HEK293 (cell line): ENCODE data around the gene CHCHD6.

Experiments used
- CTCF ChIA-PET: fragments of 350-600 bp; formaldehyde crosslinking; extraction: SDS; loops from one replicate; lab custom pipeline; 2021; ENCODE audit warnings: antibody characterized with exemption; lab: Yijun Ruan, JAX
- POLR2A ChIA-PET: fragments of 300-600 bp; formaldehyde crosslinking; extraction: SDS; loops from one replicate; lab custom pipeline; 2020; ENCODE audit warnings: antibody characterized with exemption, inconsistent platforms; lab: Yijun Ruan, JAX
- H3K27ac ChIP-seq: fragments of 200-500 bp; sonication (Bioruptor generic); 2 replicates; pipeline ENCODE4 v1.5.1; 2014; ENCODE audit warnings: low read depth, low read length, control low read depth, inconsistent platforms; ENCODE audit errors: extremely low read depth
- H3K36me3 ChIP-seq, 2 experiments: fragments of 200-500 bp in 1 of 2; sonication (Bioruptor generic) in 1 of 2; 1 replicate in 1 of 2; 2 replicates in 1 of 2; pipeline ENCODE4 v1.5.1; 2014 to 2017; ENCODE audit warnings: inconsistent platforms in 2 of 2, low read length in 2 of 2; ENCODE audit not compliant: control insufficient read depth in 2 of 2, insufficient read depth in 1 of 2
- H3K4me1 ChIP-seq: fragments of 200-500 bp; sonication (Bioruptor generic); 2 replicates; pipeline ENCODE4 v1.5.1; 2014; ENCODE audit warnings: mild to moderate bottlenecking, low read length, inconsistent platforms; ENCODE audit not compliant: control insufficient read depth, insufficient read depth
- H3K4me3 ChIP-seq: 2 replicates; pipeline ENCODE4 v1.5.1; 2011; ENCODE audit warnings: low read depth, mild to moderate bottlenecking, control low read depth, low read length, moderate library complexity
- H3K9me3 ChIP-seq: fragments of 200-500 bp; sonication (Bioruptor generic); 2 replicates; pipeline ENCODE4 v1.5.1; 2014; ENCODE audit warnings: low read depth, low read length, inconsistent platforms; ENCODE audit not compliant: control insufficient read depth, insufficient read depth
- RBAK ChIP-seq: fragments of 450-650 bp; formaldehyde crosslinking; IDR thresholded peaks from 2 replicates; pipeline ENCODE4 v1.5.1; 2016; ENCODE audit warnings: missing biosample characterization, missing genetic modification characterization
- REPIN1 ChIP-seq: fragments of 450-650 bp; formaldehyde crosslinking; IDR thresholded peaks from 2 replicates; pipeline ENCODE4 v1.5.1; 2017; ENCODE audit warnings: missing biosample characterization, missing genetic modification characterization, low read depth
- ZNF404 ChIP-seq: fragments of 450-650 bp; formaldehyde crosslinking; IDR thresholded peaks from 2 replicates; pipeline ENCODE4 v1.5.1; 2017; ENCODE audit warnings: missing biosample characterization, missing genetic modification characterization
- ZNF561 ChIP-seq: fragments of 450-650 bp; IDR thresholded peaks from 2 replicates; pipeline ENCODE4 v1.5.1; 2018; ENCODE audit warnings: missing biosample characterization, missing genetic modification characterization, borderline replicate concordance
- ZNF623 ChIP-seq: fragments of 450-650 bp; formaldehyde crosslinking; IDR thresholded peaks from 2 replicates; pipeline ENCODE4 v1.5.1; 2016; ENCODE audit warnings: missing biosample characterization, missing genetic modification characterization
- ZNF624 ChIP-seq: fragments of 450-650 bp; formaldehyde crosslinking; IDR thresholded peaks from 2 replicates; pipeline ENCODE4 v1.5.1; 2017; ENCODE audit warnings: missing biosample characterization, missing genetic modification characterization
- ZNF670 ChIP-seq: fragments of 450-650 bp; formaldehyde crosslinking; IDR thresholded peaks from 2 replicates; pipeline ENCODE4 v1.5.1; 2016; ENCODE audit warnings: missing biosample characterization, missing genetic modification characterization, low read depth
- ZNF701 ChIP-seq: fragments of 450-650 bp; formaldehyde crosslinking; IDR thresholded peaks from 2 replicates; pipeline ENCODE4 v1.5.1; 2016; ENCODE audit warnings: missing biosample characterization, missing genetic modification characterization
- ZNF791 ChIP-seq: fragments of 450-650 bp; formaldehyde crosslinking; IDR thresholded peaks from 2 replicates; pipeline ENCODE4 v1.5.1; 2016; ENCODE audit warnings: missing biosample characterization, missing genetic modification characterization
- ZSCAN16 ChIP-seq: fragments of 450-650 bp; formaldehyde crosslinking; IDR thresholded peaks from 2 replicates; pipeline ENCODE4 v1.5.1; 2016; ENCODE audit warnings: missing biosample characterization, missing genetic modification characterization
- TF ChIP-seq, protein P1 (sequence below): fragments of 450-650 bp; formaldehyde crosslinking; IDR thresholded peaks from 2 replicates; pipeline ENCODE4 v1.5.1; 2016; ENCODE audit warnings: missing biosample characterization, missing genetic modification characterization
- TF ChIP-seq, protein P2 (sequence below): fragments of 450-650 bp; formaldehyde crosslinking; IDR thresholded peaks from 2 replicates; pipeline ENCODE4 v1.5.1; 2016; ENCODE audit warnings: missing biosample characterization, missing genetic modification characterization, low read depth
- TF ChIP-seq, protein P3 (sequence below): fragments of 450-650 bp; formaldehyde crosslinking; IDR thresholded peaks from 2 replicates; pipeline ENCODE4 v1.5.1; 2016; ENCODE audit warnings: missing biosample characterization, missing genetic modification characterization

The CHCHD6 gene

DNA sequence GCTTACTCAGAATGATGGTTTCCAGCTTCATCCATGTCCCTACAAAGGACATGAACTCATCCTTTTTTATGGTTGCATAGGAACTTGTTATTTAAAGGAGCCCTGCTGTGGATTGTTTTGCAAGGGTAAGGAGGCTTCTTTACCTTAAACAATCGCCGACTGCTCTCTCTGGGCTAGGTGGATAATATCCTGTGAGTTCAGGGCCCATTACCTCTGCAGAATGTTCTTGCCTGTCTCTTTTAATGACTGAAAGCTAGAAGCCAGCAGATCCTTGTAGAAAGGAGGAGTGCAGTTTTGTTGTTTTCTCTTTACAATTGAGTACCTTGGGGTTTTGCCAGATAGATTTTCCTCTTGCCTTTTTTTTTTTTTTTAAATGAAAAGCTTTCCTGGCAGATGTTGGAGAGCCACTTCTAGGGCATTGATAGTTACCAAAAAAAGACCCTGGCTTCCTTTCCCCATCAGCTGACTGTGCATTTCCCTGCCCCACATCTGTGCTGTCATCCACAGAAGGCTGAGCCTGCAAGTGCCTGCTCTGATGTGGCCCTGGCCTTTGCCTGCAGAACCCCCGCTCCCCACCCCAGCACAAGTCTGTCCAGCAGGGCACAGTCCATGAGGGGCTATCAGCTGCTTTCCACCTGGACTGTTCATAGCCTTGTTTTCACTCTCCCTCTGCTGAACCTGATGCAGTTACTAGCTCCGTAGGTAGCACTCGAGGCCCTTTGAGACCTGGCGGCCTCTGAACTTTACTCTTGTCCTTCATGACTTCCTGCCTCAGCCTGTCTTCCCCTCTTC is 113.1 kb downstream of the CHCHD6 start:
- Histone ChIP-seq H3K36me3 (no peaks in the 10 kb centered on the region), H3K4me3 (no peak overlapping the region), H3K4me1 (no peaks in the 10 kb centered on the region), H3K27ac (no peak overlapping the region), H3K9me3 (no peaks in the 10 kb centered on the region)
- TF ChIP-seq ZNF670 (tag by site-specific recombination) (no peak), ZNF561 (no peak), ZNF701 (tag by site-specific recombination) (no peak)
- CTCF ChIA-PET = interaction anchor here (0.6 kb wide), 1 partner anchor 640 kb away, joined by 5 read pairs; no protein-coding TSS in a partner anchor
- POLR2A ChIA-PET = no interaction called here

DNA sequence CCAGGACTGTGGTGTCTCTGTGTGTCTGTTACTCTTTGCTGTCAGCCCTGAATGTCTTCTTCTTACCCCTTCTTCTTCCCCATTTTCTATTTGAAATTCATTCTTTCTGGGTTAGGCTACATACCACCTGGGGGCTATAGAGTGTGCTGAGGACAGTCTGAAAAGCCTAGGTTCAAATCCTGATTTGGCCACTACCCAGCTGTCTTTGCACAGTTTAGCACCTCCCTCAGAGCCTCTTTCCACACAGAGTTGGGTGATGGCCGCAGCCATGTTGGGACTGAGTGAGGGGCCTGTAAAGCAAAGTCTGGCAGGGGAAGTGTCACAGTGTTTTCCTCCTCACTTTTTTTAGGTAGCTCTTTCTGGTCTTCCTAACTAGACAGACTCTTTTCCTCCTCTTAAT is 113.7 kb downstream of the CHCHD6 start:
- H3K4me3 ChIP-seq = no peak overlapping the region
- CTCF ChIA-PET = interaction anchor here (0.6 kb wide), 1 partner anchor 640 kb away, joined by 5 read pairs; no protein-coding TSS in a partner anchor

DNA sequence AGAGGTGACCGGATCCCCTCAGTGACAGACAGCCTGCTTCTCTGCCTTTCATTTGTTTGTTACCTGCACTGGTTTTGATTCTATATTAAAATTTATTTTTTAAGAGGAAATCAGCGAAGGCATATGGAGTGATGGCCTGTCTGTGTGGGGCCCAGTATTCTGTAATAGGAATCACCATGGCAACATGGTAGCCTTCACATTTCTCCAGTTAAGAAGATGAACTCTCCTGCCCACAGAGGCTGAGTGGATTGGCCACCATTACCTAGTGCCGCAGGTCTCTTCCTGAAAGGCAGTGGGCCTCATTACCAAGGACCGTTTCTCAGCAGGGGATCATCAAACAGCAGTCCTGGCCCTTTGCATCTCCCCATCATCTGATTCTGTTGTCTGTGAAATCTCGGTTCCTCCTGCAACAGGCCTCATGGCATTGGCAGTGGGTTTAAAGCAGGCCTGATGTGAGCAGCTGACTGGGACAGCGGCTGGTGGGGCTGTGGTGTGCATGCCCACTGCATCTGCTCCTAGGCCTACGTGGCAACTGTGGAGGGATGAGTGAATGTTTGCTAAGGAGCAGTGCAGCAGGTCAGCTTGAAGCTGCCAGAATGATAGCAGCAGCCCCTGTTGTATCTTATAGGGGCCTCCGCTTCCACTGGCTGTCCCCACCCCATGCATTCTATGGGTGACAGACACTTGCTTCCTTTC is 114.5 kb downstream of the CHCHD6 start:
- H3K4me3 ChIP-seq = no peak overlapping the region
- no peaks in the 10 kb centered on the region for H3K4me1 ChIP-seq
- TF ChIP-seq ZNF404 = no peak
- TF ChIP-seq REPIN1 (tag by site-specific recombination) = no peak
- TF ChIP-seq RBAK = no peak
- TF ChIP-seq ZNF791 (tag by site-specific recombination) = no peak
- TF ChIP-seq ZNF623 (tag by site-specific recombination) = no peak
- CTCF ChIA-PET = no interaction called here
- no peaks in the 10 kb centered on the region for H3K9me3 ChIP-seq
- H3K36me3 ChIP-seq = no peaks in the 10 kb centered on the region
- POLR2A ChIA-PET = no interaction called here
- no peak overlapping the region for H3K27ac ChIP-seq

More for the DNA sequence above, 113.7 kb downstream of the CHCHD6 start:
- Histone ChIP-seq H3K27ac (no peak overlapping the region), H3K9me3 (no peaks in the 10 kb centered on the region), H3K4me1 (no peaks in the 10 kb centered on the region), H3K36me3 (no peaks in the 10 kb centered on the region)
- POLR2A ChIA-PET = no interaction called here
- TF ChIP-seq ZSCAN16 (no peak), ZNF624 (tag by site-specific recombination) (no peak), ZNF670 (tag by site-specific recombination) (no peak)
- TF ChIP-seq, protein P1, sequence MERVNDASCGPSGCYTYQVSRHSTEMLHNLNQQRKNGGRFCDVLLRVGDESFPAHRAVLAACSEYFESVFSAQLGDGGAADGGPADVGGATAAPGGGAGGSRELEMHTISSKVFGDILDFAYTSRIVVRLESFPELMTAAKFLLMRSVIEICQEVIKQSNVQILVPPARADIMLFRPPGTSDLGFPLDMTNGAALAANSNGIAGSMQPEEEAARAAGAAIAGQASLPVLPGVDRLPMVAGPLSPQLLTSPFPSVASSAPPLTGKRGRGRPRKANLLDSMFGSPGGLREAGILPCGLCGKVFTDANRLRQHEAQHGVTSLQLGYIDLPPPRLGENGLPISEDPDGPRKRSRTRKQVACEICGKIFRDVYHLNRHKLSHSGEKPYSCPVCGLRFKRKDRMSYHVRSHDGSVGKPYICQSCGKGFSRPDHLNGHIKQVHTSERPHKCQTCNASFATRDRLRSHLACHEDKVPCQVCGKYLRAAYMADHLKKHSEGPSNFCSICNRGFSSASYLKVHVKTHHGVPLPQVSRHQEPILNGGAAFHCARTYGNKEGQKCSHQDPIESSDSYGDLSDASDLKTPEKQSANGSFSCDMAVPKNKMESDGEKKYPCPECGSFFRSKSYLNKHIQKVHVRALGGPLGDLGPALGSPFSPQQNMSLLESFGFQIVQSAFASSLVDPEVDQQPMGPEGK (tag by site-specific recombination) = no peak
- TF ChIP-seq, protein P2, sequence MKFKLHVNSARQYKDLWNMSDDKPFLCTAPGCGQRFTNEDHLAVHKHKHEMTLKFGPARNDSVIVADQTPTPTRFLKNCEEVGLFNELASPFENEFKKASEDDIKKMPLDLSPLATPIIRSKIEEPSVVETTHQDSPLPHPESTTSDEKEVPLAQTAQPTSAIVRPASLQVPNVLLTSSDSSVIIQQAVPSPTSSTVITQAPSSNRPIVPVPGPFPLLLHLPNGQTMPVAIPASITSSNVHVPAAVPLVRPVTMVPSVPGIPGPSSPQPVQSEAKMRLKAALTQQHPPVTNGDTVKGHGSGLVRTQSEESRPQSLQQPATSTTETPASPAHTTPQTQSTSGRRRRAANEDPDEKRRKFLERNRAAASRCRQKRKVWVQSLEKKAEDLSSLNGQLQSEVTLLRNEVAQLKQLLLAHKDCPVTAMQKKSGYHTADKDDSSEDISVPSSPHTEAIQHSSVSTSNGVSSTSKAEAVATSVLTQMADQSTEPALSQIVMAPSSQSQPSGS (tag by site-specific recombination) = no peak
- TF ChIP-seq, protein P3, sequence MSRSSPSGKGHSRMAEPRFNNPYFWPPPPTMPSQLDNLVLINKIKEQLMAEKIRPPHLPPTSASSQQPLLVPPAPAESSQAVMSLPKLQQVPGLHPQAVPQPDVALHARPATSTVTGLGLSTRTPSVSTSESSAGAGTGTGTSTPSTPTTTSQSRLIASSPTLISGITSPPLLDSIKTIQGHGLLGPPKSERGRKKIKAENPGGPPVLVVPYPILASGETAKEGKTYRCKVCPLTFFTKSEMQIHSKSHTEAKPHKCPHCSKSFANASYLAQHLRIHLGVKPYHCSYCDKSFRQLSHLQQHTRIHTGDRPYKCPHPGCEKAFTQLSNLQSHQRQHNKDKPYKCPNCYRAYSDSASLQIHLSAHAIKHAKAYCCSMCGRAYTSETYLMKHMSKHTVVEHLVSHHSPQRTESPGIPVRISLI = no peak
